GM10266 (cell line): Measurements from ENCODE around the gene RBM39.

Source experiments
- DNase-seq: peaks from one replicate; pipeline ENCODE4 v3.0.0; 2012; ENCODE audit errors: extremely low spot score
- CTCF ChIP-seq: IDR thresholded peaks from 2 replicates; pipeline ENCODE4 v1.5.1; 2012; ENCODE audit warnings: mild to moderate bottlenecking, low read depth; ENCODE audit not compliant: control insufficient read depth, insufficient read depth; ENCODE audit errors: missing control alignments

Gene RBM39

DNA sequence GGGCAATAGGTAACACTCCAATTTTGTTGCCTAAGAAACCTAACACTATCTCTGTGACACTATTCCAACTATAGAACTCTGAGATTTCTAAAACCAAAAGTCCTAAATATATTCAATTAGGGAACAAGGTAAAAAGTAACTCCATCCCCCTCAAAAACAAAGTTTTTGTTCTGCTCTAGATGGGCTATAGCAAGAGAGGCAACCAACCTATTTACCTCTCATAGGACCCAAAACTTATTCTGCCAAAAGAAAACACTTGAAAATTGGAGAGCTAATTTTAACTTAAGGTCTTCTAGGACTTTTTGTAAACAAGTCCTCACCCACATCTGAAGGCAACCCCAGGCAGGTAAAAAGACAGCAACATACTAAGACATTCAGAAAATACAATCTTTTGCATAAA, 7.7 kb downstream of the RBM39 start:
- TF ChIP-seq CTCF: no peak
- no peak for DNase-seq

GRCh38 chr20:35732644-35732982, 9.4 kb downstream of the RBM39 start:
- no peak for TF ChIP-seq CTCF
- no peak for DNase-seq

- TF ChIP-seq CTCF: no peak
- no peak for DNase-seq
These were observed 10.0 kb downstream of the RBM39 start for GRCh38 chr20:35731862-35732643.

- TF ChIP-seq CTCF: no peak
- no peak for DNase-seq
These were observed 10.6 kb downstream of the RBM39 start for GRCh38 chr20:35731469-35731788.

DNA sequence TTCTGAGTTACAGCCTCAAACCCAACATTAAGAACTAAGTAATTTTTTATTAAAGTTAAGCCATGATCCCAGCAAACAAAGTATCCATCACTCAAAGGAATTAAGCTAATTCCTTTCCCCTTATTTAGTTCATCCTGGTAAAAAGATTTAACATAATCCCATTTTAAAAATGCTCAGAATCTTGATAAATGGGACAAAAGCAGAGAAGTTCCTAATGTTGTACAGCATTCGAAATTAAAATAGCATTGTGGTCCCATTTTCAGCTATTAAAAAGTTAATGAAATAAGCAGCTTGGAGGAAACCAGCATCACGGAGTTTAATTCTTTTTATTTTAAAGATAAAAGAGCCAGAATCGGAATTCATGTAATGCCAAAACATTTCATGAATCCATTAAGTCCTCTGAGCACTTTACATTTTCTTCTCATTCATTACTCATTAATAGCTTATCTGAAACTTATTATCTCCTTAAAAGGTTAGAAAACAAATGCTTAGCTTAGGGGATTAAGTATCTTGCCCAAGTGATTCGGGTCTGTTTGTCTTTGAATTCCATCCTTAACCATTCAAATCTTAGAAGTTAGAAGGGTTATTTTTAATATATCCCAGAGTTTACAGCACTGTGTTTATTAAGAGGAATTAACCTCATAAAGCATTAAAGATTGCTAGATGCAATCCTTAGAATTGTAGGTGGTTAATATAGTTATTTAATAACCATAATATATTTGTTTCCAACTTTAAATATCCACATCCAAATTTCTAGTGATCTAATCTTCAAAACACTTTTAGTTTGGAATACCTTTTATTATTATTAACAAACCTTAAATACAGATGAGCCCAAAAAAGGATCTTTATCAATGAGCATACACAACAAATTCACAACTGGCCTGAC, 11.2 kb downstream of the RBM39 start:
- DNase-seq: no peak
- TF ChIP-seq CTCF: no peak

DNA sequence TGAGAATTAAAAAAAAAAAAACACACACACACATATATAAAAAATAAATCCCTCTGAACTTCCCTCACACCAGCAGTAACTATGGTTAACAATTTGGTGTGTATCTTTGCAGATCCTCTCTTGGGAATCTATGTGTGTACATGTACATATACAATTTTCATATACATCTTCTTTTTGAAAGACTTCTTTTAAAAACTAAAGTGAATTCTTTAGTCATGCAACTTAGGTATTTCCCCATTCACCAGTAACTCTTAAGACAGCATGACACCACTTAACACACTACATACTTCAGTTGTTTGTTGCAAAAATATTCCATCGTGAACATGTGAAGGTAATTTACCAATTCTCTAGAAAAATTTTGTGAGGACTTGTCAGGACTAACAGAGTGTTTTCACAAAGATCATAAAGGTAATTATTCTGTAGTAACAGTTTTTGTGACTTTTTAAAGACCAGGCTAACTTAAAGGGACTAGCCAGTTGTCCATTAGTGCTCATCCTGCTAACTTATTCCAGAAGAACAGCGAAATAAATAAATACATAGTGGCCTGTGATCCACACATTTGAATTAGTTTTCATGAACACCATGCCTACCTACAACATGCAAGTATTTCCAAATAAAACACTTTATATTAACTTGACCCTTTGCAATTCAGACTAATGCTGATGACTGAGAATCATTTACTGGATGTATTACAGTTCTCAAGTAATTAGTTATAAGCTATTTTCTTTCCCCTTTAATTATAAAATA, 12.1 kb downstream of the RBM39 start:
- no peak for TF ChIP-seq CTCF
- DNase-seq: no peak

DNA sequence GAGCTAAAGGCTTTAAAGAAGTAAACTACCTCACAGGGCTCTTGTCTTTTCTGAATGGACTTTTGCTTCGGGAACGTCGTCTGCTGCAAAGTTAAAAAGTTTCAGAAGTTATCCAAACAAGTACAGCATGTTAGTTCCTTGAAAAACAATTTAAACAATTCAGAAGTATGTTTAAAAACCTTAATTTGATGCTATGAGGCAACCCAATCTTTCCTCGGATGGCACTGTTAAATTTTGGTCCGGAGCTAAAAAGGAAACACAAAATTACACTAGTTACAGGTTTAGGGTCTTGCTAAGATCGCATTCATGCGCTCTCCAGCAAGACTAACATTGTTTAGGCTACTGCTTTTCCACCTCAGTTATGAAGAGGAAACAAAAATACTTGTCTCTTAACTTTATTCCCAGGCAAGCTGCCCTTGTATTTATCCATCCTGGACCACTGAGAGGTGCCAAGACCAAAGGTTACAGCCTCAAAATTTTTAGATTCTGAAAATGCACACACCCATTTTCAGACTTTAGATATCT, 12.7 kb downstream of the RBM39 start:
- no peak for DNase-seq
- TF ChIP-seq CTCF: no peak
